GM18858 (cell line): ENCODE data around the gene ZNF70.

Experiments used
- ATAC-seq: cut with Tn5 transposase; IDR thresholded peaks from one replicate; pipeline ENCODE4 v1.9.1; 2021; ENCODE audit not compliant: unreplicated experiment

Gene ZNF70

GRCh38 chr22:23720855-23721254 lies 30.1 kb downstream of the ZNF70 start:
- no peak for ATAC-seq

- ATAC-seq, result no peak
Measured at GRCh38 chr22:23718371-23719165, 32.3 kb downstream of the ZNF70 start.

GRCh38 chr22:23716811-23717801 lies 33.8 kb downstream of the ZNF70 start:
- ATAC-seq, result no peak

- ATAC-seq, result no peak
Measured at GRCh38 chr22:23715806-23716375, 35.0 kb downstream of the ZNF70 start.

- no peak for ATAC-seq
Measured at GRCh38 chr22:23714596-23715578, 36.0 kb downstream of the ZNF70 start.

GRCh38 chr22:23713696-23714595 lies 37.0 kb downstream of the ZNF70 start:
- no peak for ATAC-seq

GRCh38 chr22:23712256-23712655 lies 38.7 kb downstream of the ZNF70 start:
- no peak for ATAC-seq

- no peak for ATAC-seq
Measured at GRCh38 chr22:23709107-23709506, 41.8 kb downstream of the ZNF70 start.

- ATAC-seq, result no peak
Measured at GRCh38 chr22:23708270-23708669, 42.6 kb downstream of the ZNF70 start.

GRCh38 chr22:23705358-23705757 lies 45.6 kb downstream of the ZNF70 start:
- ATAC-seq, result no peak

GRCh38 chr22:23704829-23705228 lies 46.1 kb downstream of the ZNF70 start:
- no peak for ATAC-seq

GRCh38 chr22:23704062-23704461 lies 46.9 kb downstream of the ZNF70 start:
- no peak for ATAC-seq

GRCh38 chr22:23700706-23701105 lies 50.2 kb downstream of the ZNF70 start:
- no peak for ATAC-seq

- ATAC-seq, result no peak
Measured at GRCh38 chr22:23698673-23699235, 52.2 kb downstream of the ZNF70 start.

GRCh38 chr22:23698094-23698493 lies 52.8 kb downstream of the ZNF70 start:
- no peak for ATAC-seq

GRCh38 chr22:23697031-23697970 lies 53.6 kb downstream of the ZNF70 start:
- no peak for ATAC-seq

- peak; percentile 63 for ATAC-seq
Measured at GRCh38 chr22:23696326-23696851, 54.5 kb downstream of the ZNF70 start.
